Bronchial epithelial cell (primary cell): ENCODE measurements around the gene ERH. TPM values are rescaled to one million over a fixed set of nuclear protein-coding genes. Genes with fewer than 3 reads are reported as not detected.
A peak's percentile ranks its signal among the peaks of the same experiment; 100 is the strongest.

ENCODE experiments used
- DNase-seq: peaks from one replicate; pipeline ENCODE4 v3.0.0-alpha.2; 2010; ENCODE audit warnings: low read depth
- FAIRE-seq: peaks from 2 replicates; lab custom pipeline; 2011; peaks lifted over from hg19 to GRCh38; lab: Jason Lieb, UNC
- H3K27me3 ChIP-seq: 2 replicates; pipeline ENCODE4 v1.5.1; 2011; ENCODE audit warnings: low read length; ENCODE audit not compliant: control insufficient read depth, insufficient read depth
- H3K36me3 ChIP-seq: 2 replicates; pipeline ENCODE4 v1.5.1; 2011; ENCODE audit warnings: low read length; ENCODE audit not compliant: control insufficient read depth, insufficient read depth
- H3K4me3 ChIP-seq: 2 replicates; pipeline ENCODE4 v1.5.1; 2011; ENCODE audit warnings: mild to moderate bottlenecking, low read depth, low read length, control low read depth
- total RNA-seq: library from RNA; depleted of rRNA; stranded (reverse); fragments of >200 nt; gene quantifications from 2 replicates; pipeline ENCODE4 v1.2.1, GENCODE V29; 2014
- TF ChIP-seq, protein P1 (sequence below): IDR thresholded peaks from 2 replicates; pipeline ENCODE4 v1.5.1; 2011; ENCODE audit warnings: mild to moderate bottlenecking, moderate library complexity, low read length, control low read depth, inconsistent platforms; ENCODE audit not compliant: insufficient read depth, severe bottlenecking

Gene ERH
- total RNA-seq, 1 donor from 2014 or later, result 91.6 TPM

DNA sequence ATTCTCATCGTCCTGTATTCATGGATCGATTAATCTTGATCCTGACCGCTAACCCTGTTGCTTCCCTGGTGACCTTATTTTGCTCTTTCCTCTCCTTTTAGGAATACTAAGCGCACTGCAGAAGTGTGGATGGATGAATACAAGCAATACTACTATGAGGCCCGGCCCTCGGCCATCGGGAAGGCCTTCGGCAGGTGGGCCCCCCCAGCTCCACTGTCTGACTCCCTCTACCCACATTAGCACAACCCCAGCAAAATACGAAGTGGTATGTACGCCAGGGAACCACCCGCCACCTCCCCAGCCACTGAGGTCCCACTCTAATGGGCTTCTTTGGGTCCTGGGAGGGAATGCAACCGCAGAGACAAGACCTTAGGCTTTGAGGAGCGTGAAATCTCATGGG lies 58.7 kb downstream of the ERH start:
- H3K27me3 ChIP-seq, result peaks cover 5% of the 10 kb centered on the region
- no peak overlapping the region for H3K4me3 ChIP-seq
- no peak for FAIRE-seq
- no peaks in the 10 kb centered on the region for H3K36me3 ChIP-seq
- TF ChIP-seq, protein P1, sequence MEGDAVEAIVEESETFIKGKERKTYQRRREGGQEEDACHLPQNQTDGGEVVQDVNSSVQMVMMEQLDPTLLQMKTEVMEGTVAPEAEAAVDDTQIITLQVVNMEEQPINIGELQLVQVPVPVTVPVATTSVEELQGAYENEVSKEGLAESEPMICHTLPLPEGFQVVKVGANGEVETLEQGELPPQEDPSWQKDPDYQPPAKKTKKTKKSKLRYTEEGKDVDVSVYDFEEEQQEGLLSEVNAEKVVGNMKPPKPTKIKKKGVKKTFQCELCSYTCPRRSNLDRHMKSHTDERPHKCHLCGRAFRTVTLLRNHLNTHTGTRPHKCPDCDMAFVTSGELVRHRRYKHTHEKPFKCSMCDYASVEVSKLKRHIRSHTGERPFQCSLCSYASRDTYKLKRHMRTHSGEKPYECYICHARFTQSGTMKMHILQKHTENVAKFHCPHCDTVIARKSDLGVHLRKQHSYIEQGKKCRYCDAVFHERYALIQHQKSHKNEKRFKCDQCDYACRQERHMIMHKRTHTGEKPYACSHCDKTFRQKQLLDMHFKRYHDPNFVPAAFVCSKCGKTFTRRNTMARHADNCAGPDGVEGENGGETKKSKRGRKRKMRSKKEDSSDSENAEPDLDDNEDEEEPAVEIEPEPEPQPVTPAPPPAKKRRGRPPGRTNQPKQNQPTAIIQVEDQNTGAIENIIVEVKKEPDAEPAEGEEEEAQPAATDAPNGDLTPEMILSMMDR, result no peak
- DNase-seq, result no peak

DNA sequence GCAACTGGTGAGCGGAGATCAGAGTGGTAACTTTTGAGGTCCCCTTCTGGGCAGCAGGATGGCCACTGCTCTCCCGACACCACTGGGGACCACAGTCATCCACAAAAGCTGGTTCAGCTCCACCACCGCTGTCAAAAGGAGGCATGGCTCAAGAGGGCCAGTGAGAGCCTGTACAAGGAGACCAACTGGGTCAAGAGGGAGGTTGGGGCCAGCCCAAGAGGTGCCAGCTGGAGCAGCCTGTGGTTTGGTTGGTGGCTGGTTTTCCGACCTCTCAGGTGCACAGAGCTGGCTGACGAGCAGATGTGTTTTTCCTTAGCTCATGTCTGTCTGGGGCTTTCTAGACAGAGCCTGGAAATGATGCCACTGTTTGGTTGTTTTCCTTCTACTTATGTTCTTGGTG lies 60.1 kb downstream of the ERH start:
- TF ChIP-seq, protein P1, result no peak
- no peaks in the 10 kb centered on the region for H3K36me3 ChIP-seq
- H3K27me3 ChIP-seq, result peaks cover 7% of the 10 kb centered on the region
- H3K4me3 ChIP-seq, result no peak overlapping the region
- FAIRE-seq, result no peak
- DNase-seq, result no peak

DNA sequence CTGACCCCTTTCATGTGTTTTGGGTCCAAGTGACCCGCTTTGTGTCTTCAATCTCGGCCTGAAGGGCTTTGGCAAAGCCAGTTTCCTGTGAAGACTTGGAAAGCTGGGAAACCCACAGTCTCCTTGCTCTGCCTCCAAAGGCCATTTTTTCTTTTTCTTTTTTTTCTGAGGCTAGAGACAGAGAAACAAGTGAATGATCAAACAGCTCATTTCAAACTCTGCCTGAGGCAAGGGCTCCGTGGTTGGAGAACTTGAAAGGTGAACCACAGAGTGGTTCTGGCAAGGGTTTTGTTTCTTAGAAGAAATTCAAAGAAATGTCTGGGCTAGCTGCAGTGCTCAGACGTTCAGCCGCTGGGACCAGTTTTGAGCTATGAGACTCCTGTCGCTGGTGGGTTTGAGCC lies 62.7 kb downstream of the ERH start:
- H3K36me3 ChIP-seq, result no peaks in the 10 kb centered on the region
- peak; percentile 54 for DNase-seq

DNA sequence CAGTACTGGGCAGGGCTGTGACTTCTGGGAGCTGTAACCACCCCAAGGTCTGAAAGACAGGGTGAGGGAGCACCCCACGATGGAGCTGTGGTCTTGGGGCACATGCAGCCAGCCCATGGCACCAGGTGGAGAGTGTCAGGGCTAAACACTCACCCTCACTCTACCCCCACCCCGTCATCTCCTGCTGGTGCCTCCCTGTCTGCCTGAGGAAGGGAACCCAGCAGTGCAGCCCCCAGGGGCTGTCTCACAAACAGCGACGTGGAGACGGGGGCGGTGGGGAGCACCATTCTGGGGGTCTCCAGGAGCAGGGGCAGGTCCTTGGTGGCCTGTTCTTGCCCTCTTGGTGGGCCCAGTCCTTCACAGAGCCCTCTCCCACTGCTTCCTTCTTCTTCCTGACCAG lies 63.5 kb downstream of the ERH start:
- TF ChIP-seq, protein P1, result no peak
- FAIRE-seq, result no peak

More for the DNA sequence above, 62.7 kb downstream of the ERH start:
- peaks cover 7% of the 10 kb centered on the region for H3K27me3 ChIP-seq
- TF ChIP-seq, protein P1, result no peak
- no peak for FAIRE-seq
- no peak overlapping the region for H3K4me3 ChIP-seq

DNA sequence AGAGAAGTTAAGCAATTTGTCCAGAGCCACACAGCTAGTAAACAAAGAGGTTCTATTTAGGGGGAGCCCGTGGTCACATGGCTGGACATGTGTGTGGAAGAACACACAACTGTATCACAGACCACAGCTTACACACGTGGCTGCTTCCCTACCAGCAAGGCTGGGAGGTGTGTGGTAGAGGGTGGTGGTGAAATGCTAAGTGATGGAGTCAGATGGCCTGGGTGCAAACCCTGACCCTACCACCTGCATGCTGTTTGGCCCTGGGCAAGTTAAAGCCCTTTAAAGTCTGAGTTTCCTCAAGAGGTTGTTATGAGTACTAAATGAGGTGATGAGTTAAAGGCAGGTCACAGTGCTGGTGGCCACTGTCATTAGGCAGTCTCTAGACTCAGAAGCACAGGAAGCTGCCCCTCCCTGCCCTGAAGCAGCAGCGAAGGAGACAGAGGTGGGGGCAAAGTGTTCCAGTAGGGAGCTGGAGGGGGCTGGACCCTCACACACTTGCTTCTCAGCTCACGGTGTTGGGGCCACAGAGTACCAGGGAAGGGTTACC lies 64.2 kb downstream of the ERH start:
- peaks cover 7% of the 10 kb centered on the region for H3K27me3 ChIP-seq
- H3K4me3 ChIP-seq, result no peak overlapping the region
- H3K36me3 ChIP-seq, result no peaks in the 10 kb centered on the region
- TF ChIP-seq, protein P1, result no peak
- no peak for DNase-seq
- FAIRE-seq, result peak; percentile 28

More for the DNA sequence above, 63.5 kb downstream of the ERH start:
- no peak overlapping the region for H3K4me3 ChIP-seq
- peaks cover 7% of the 10 kb centered on the region for H3K27me3 ChIP-seq
- no peak for DNase-seq
- no peaks in the 10 kb centered on the region for H3K36me3 ChIP-seq
